HL-60/S4 (cell line): ENCODE data around the gene RPS6KA6.
"Not testable (repeated sequence)": the region's sequence is repeated elsewhere in the genome, so short reads cannot be mapped to it uniquely, and the experiment has no call there.

Experiments used
- in situ Hi-C: fragments of 300-500 bp; cut with MboI; formaldehyde crosslinking; loops from 2 replicates; pipeline ENCODE4 v1.14.3; 2022; ENCODE audit warnings: low sequenced_read_pairs

Gene RPS6KA6

DNA sequence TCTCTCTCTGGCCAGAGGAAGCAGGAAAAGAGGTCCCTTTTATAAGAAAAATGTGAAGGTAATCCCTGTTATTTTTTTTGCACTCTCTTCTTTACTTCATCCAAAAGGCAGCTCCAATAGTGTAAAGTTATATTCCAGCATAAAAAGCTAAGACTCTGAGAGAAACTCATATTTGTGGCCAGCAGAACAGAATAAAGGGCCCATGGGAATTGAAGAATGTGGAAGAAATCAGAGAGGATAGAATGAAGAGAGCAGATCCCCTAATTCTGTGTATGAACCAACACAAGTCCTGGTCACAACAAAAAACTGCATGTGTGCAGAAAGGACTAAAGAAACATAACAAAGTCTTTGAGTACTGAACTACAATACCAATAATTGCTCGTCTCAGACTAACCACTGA, 22.3 kb downstream of the RPS6KA6 start:
- in situ Hi-C loops: no loop called here

DNA sequence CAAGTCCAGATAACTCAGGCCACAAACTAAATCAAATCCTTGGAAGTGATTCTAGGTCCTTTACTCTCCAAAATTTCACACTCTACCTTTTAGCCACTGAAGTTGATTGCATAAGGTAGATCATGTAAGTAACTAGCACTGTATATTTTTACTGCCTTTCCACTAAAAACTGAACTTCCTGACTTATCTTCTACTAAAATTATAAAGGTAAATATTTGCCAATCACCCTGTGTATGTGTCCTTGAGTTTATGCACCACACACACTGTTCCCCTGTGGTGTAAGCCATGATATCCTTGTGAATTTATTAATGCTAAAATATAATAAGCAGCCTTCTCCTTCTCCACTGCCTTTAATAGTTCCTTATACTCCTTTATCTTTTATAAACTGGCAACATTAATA, 25.6 kb downstream of the RPS6KA6 start:
- in situ Hi-C loops: no loop called here

DNA sequence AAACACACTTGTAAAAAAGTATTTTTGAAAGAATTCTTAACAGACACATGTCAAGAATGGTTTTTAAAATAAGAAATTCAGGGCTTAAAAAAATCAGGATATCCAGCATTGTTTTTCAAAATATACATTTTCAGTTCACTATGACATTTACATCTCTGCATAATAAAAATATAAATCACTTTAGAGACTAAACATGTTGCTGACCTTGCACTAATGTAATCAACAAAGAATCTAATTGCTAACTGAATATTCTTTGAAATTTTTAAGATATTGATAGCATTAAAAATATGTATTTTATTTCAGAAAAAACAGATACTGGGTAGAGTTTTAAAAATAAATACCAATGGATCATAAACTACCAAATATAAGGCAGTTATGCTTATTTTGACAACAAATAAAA, 26.4 kb downstream of the RPS6KA6 start:
- in situ Hi-C loops: no loop called here

GRCh38 chrX:84160736-84161135, 27.3 kb downstream of the RPS6KA6 start:
- in situ Hi-C loops: no loop called here

GRCh38 chrX:84156821-84157220, 31.2 kb downstream of the RPS6KA6 start:
- in situ Hi-C loops: no loop called here

- in situ Hi-C loops: no loop called here
Observed at GRCh38 chrX:84155938-84156337, 32.1 kb downstream of the RPS6KA6 start.

DNA sequence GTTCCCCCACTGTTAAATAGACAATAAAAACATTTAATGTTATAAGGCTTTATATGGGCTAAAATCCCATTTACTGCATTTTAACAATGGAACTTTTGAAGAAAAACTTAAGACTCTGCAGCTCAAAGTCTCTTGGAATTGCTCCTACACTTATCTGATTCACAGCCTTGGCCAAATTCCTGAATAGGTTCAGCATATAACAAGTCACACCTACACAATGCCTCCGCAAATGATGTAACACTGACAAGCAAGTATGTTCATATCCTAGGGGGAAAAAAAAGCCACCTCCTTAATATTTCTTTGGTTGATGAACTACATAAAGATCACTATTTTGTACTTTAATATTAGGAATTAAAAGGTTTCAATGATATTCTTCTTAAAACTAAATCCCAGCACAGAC, 34.5 kb downstream of the RPS6KA6 start:
- in situ Hi-C loops: no loop called here

- in situ Hi-C loops: no loop called here
Observed at GRCh38 chrX:84144991-84145390, 43.0 kb downstream of the RPS6KA6 start.

DNA sequence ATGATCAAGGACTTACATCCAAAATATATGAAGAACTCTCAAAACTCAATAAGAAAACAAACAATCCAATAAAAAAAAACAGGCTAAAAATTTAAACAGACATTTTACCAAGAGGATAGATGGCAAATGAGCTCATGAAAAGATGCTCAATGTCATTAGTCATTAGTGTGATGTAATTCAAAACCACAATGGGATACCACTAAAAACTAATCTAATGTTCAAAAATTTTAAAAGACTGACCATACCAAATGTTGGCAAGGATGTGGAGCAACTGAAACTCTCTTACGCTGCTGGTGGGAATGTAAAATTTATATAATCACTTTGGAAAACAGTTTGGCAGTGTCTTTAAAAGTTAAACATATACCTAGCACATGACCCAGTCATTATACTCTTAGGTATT, 43.7 kb downstream of the RPS6KA6 start:
- in situ Hi-C loops: no loop called here

- in situ Hi-C loops: no loop called here
Observed at GRCh38 chrX:84133023-84133422, 55.0 kb downstream of the RPS6KA6 start.

- in situ Hi-C loops: no loop called here
Observed at GRCh38 chrX:84123585-84123984, 64.4 kb downstream of the RPS6KA6 start.

GRCh38 chrX:84118769-84119168, 69.2 kb downstream of the RPS6KA6 start:
- in situ Hi-C loops: no loop called here

GRCh38 chrX:84118315-84118714, 69.7 kb downstream of the RPS6KA6 start:
- in situ Hi-C loops: no loop called here

GRCh38 chrX:84108584-84108983, 79.4 kb downstream of the RPS6KA6 start:
- in situ Hi-C loops: no loop called here

DNA sequence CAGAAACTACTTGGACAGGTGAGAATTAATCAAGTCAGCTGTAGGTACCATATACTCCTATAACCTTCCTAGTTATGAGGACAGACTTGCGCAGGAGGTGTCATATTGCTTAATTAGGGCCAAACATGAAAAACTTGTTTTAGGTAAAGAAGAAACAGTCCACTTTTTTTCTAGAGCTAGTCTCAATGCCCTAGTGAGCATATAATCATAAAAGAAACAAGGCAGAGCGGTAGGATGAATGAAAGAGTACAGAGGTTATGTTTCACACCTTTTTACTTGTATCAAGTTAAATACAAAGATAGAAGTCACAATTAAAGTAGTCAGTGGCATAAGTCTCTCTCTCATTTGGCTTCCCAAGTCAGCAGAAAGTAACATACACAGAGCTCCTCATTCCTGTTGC, 88.9 kb downstream of the RPS6KA6 start:
- in situ Hi-C loops: no loop called here

DNA sequence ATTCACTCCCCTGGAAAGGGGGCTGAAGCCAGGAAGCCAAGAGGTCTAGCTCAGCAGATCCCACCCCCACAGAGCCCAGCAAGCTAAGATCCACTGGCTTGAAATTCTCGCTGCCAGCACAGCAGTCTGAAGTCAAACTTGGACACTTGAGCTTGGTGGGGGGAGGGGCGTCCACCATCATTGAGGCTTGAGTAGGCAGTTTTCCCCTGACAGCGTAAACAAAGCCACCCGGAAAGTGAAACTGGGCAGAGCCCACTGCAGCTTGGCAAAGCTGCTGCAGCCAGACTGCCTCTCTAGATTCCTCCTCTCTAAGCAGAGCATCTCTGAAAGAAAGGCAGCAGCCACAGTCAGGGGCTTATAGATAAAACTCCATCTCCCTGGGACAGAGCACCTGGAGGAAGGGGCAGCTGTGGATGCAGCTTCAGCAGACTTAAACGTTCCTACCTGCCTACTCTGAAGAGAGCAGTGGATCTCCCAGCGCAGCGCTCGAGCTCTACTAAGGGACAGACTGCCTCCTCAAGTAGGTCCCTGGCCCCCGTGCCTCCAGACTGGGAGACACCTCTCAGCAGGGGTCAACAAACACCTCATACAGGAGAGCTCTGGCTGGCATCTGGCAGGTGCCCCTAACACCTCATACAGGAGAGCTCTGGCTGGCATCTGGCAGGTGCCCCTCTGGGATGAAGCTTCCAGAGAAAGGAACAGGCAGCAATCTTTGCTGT, 108.4 kb downstream of the RPS6KA6 start:
- in situ Hi-C loops: not testable (repeated sequence)

DNA sequence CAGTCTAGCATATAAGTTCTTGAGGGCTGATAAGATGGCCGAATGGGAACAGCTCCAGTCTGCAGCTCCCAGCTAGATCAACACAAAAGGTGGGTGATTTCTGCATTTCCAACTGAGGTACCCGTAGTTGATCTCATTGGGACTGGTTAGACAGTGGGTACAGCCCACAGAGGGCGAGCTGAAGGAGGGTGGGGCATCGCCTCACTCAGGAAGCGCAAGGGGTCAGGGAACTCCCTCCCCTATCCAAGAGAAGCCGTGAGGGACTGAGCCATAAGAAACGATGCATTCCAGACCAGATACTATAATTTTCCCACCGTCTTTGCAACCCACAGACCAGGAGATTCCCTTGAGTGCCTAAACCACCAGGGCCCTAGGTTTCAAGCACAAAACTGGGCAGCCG, 109.0 kb downstream of the RPS6KA6 start:
- in situ Hi-C loops: no loop called here

GRCh38 chrX:84064814-84065213, 123.2 kb downstream of the RPS6KA6 start:
- in situ Hi-C loops: no loop called here

GRCh38 chrX:84064164-84064563, 123.8 kb downstream of the RPS6KA6 start:
- in situ Hi-C loops: no loop called here

GRCh38 chrX:84047339-84047738, 140.7 kb downstream of the RPS6KA6 start:
- in situ Hi-C loops: no loop called here

DNA sequence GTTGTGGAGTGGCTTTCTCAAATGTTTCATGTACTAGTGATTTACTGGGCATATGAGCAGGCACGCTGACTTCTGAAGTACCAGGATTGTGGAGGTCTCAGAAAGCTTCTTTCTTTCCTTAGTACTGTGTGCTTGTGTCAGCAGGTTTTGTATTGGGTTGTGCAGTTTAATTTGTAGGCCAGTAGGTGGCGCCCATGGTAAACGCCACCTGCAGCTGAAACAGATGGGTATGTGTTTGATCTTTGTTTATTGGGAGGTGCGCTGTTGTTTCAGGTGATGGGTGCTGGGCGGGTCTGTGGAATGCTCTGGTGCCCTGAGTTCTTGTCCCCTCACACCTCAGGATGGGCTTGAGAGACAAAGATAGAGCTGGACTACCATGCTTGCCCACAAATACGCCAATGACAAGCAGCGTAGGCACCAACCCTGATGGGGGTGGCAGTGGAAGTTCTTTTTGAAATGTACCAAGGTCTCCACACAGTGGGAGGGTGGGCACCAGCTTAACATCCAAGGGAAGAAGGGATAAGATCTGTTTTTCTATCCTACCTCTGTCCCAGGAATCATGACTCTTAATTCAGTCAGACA, 141.5 kb downstream of the RPS6KA6 start:
- in situ Hi-C loops: no loop called here

GRCh38 chrX:84044051-84044450, 143.9 kb downstream of the RPS6KA6 start:
- in situ Hi-C loops: no loop called here
